PC-3 (cell line): ENCODE data around the gene TPD52L1.

Experiments
- EZH2 ChIP-seq: fragments of 300-600 bp; sonication (generic); IDR thresholded peaks from one replicate; pipeline ENCODE4 v1.6.1; 2017; ENCODE audit warnings: antibody characterized with exemption, mild to moderate bottlenecking, low read length; ENCODE audit not compliant: unreplicated experiment
- EZH2phosphoT487 ChIP-seq: fragments of 300-600 bp; sonication (generic); IDR thresholded peaks from 2 replicates; pipeline ENCODE4 v1.6.1; 2018; ENCODE audit warnings: mild to moderate bottlenecking, antibody characterized with exemption, low read length, borderline replicate concordance
- TF ChIP-seq, protein P1 (sequence below): fragments of 300-600 bp; sonication (generic); conservative IDR thresholded peaks from 2 replicates; pipeline ENCODE4 v1.5.1; 2017; ENCODE audit warnings: antibody characterized with exemption, low read depth, mild to moderate bottlenecking, low read length

DNA sequence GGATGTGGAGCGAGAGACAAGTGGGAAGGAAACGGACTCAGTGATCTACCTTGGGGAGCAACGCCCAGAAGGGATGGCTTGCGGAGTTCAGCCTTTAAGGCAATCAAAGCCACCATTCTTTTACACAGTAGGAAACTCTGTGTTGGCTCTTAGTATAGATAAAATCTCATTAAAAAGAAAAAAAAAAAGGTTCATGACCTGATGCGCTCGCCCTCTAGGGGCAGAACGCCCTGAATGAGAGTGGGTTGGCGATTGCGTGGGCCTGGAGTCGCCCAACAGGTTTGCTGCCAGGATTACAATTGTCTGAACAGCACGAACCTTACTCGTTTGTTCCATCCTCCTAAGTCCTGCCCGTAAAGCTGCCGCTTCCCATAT, 1.2 kb downstream of the TPD52L1 start:
- TF ChIP-seq, protein P1, sequence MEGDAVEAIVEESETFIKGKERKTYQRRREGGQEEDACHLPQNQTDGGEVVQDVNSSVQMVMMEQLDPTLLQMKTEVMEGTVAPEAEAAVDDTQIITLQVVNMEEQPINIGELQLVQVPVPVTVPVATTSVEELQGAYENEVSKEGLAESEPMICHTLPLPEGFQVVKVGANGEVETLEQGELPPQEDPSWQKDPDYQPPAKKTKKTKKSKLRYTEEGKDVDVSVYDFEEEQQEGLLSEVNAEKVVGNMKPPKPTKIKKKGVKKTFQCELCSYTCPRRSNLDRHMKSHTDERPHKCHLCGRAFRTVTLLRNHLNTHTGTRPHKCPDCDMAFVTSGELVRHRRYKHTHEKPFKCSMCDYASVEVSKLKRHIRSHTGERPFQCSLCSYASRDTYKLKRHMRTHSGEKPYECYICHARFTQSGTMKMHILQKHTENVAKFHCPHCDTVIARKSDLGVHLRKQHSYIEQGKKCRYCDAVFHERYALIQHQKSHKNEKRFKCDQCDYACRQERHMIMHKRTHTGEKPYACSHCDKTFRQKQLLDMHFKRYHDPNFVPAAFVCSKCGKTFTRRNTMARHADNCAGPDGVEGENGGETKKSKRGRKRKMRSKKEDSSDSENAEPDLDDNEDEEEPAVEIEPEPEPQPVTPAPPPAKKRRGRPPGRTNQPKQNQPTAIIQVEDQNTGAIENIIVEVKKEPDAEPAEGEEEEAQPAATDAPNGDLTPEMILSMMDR = peak; percentile 58
- no peak for TF ChIP-seq EZH2phosphoT487
- no peak for TF ChIP-seq EZH2
